Endothelial cell of umbilical vein (primary cell): Measurements from ENCODE around the gene JAML. TPM values are rescaled to one million over a fixed set of nuclear protein-coding genes. Genes with fewer than 3 reads are reported as not detected.

Experiments used
- BruUV-seq: library from RNA; stranded (reverse); fragments of 400-500 nt; replicated peaks from 2 replicates; lab custom pipeline; 2021; lab: Mats Ljungman, UMichigan
- CTCF ChIA-PET: fragments of 300-600, 350-600 bp; sonication (Branson Sonifier 250); formaldehyde crosslinking; loops from one replicate; lab custom pipeline; 2021; ENCODE audit warnings: antibody characterized with exemption, inconsistent platforms; lab: Charles Lee
- POLR2A ChIA-PET: fragments of 300-600, 350-600 bp; sonication (Branson Sonifier 250); formaldehyde crosslinking; loops from one replicate; lab custom pipeline; 2021; ENCODE audit warnings: antibody characterized with exemption, inconsistent platforms; lab: Charles Lee
- DNase-seq: peaks from one replicate; pipeline ENCODE4 v3.0.0-alpha.2; 2011; ENCODE audit warnings: low read depth, low spot score
- FAIRE-seq: peaks from 2 replicates; lab custom pipeline; 2011; peaks lifted over from hg19 to GRCh38; lab: Jason Lieb, UNC
- H2AFZ ChIP-seq: 2 replicates; pipeline ENCODE4 v1.6.0; 2012; ENCODE audit warnings: low read depth, low read length, control low read depth, inconsistent platforms
- H3K27ac ChIP-seq: 2 replicates; pipeline ENCODE4 v1.5.1; 2011; ENCODE audit warnings: low read depth, mild to moderate bottlenecking, control low read depth, low read length, moderate library complexity; ENCODE audit not compliant: insufficient read depth
- H3K27me3 ChIP-seq, 2 experiments: 2 replicates each; pipeline versions ENCODE4 v1.6.0 to v1.6.1; 2011; ENCODE audit warnings: low read length in 2 of 2, mixed read lengths in 1 of 2; ENCODE audit not compliant: control insufficient read depth in 2 of 2, insufficient read depth in 2 of 2
- H3K36me3 ChIP-seq, 2 experiments: 2 replicates in 1 of 2; 3 replicates in 1 of 2; pipeline ENCODE4 v1.5.1; 2011; ENCODE audit warnings: low read length in 2 of 2, mild to moderate bottlenecking in 1 of 2, moderate library complexity in 1 of 2; ENCODE audit not compliant: control insufficient read depth in 2 of 2, insufficient read depth in 2 of 2; ENCODE audit errors: extremely low read depth in 1 of 2
- H3K4me1 ChIP-seq: 3 replicates; pipeline ENCODE4 v1.5.1; 2011; ENCODE audit warnings: mild to moderate bottlenecking, low read length; ENCODE audit not compliant: control insufficient read depth, insufficient read depth; ENCODE audit errors: extremely low read depth
- H3K4me2 ChIP-seq: 2 replicates; pipeline ENCODE4 v1.6.1; 2011; ENCODE audit warnings: low read length, control low read depth, mixed read lengths; ENCODE audit not compliant: insufficient read depth
- H3K4me3 ChIP-seq, 3 experiments: fragments of 200-600 bp in 1 of 3; sonication (generic), shearing (Covaris generic) in 1 of 3; replicated peaks in 1 of 3; 2 replicates each; pipeline ENCODE4 v1.5.1; 2011 to 2016; ENCODE audit warnings: control low read depth in 3 of 3, low read length in 3 of 3, mild to moderate bottlenecking in 2 of 3, inconsistent platforms in 1 of 3, low read depth in 1 of 3, moderate library complexity in 1 of 3; ENCODE audit not compliant: insufficient read depth in 1 of 3
- H3K79me2 ChIP-seq: 2 replicates; pipeline ENCODE4 v1.6.0; 2012; ENCODE audit warnings: low read length, inconsistent platforms; ENCODE audit not compliant: control insufficient read depth, insufficient read depth
- H3K9ac ChIP-seq: replicated peaks from 2 replicates; pipeline ENCODE3; 2011; ENCODE audit warnings: low read length, control low read depth; ENCODE audit not compliant: insufficient read depth; ENCODE audit errors: extremely low read depth
- H3K9me1 ChIP-seq: replicated peaks from 3 replicates; pipeline ENCODE4 v1.6.0; 2011; ENCODE audit warnings: mild to moderate bottlenecking, low read length; ENCODE audit not compliant: control insufficient read depth, insufficient read depth; ENCODE audit errors: extremely low read depth
- H3K9me3 ChIP-seq: replicated peaks from 2 replicates; pipeline ENCODE4 v1.5.1; 2012; ENCODE audit warnings: low read length, inconsistent platforms; ENCODE audit not compliant: control insufficient read depth, insufficient read depth
- H4K20me1 ChIP-seq: replicated peaks from 2 replicates; pipeline ENCODE3; 2011; ENCODE audit warnings: mild to moderate bottlenecking, low read length; ENCODE audit not compliant: control insufficient read depth, insufficient read depth; ENCODE audit errors: extremely low read depth
- CTCF ChIP-seq, 2 donors: IDR thresholded peaks; 1 replicate in 1 of 2; 2 replicates in 1 of 2; pipeline ENCODE4 v1.5.1; 2011; ENCODE audit warnings: low read length in 2 of 2, mild to moderate bottlenecking in 2 of 2, moderate library complexity in 2 of 2, control low read depth in 1 of 2, inconsistent platforms in 1 of 2, low read depth in 1 of 2; ENCODE audit not compliant: insufficient read depth in 1 of 2; ENCODE audit errors: extremely low read depth in 1 of 2
- EZH2 ChIP-seq: IDR thresholded peaks from 2 replicates; pipeline ENCODE4 v1.6.1; 2012; ENCODE audit warnings: borderline replicate concordance, low read depth, mild to moderate bottlenecking, moderate library complexity, low read length, inconsistent platforms; ENCODE audit not compliant: severe bottlenecking
- FOS ChIP-seq: IDR thresholded peaks from 2 replicates; pipeline ENCODE4 v1.6.1; 2011; ENCODE audit warnings: mild to moderate bottlenecking, low read length, moderate library complexity, borderline replicate concordance; ENCODE audit not compliant: insufficient read depth
- GATA2 ChIP-seq: IDR thresholded peaks from 2 replicates; pipeline ENCODE4 v1.7.0; 2011; ENCODE audit warnings: low read depth, mild to moderate bottlenecking, moderate library complexity, mixed read lengths, low read length; ENCODE audit not compliant: insufficient read length, insufficient read depth
- JUN ChIP-seq: IDR thresholded peaks from 2 replicates; pipeline ENCODE4 v1.6.1; 2011; ENCODE audit warnings: borderline replicate concordance, low read depth; ENCODE audit not compliant: insufficient read length, insufficient read depth
- MAX ChIP-seq: IDR thresholded peaks from 2 replicates; pipeline ENCODE4 v1.6.1; 2011; ENCODE audit not compliant: insufficient read depth, insufficient read length
- MYC ChIP-seq: IDR thresholded peaks from one replicate; pipeline ENCODE4 v1.6.1; 2011; ENCODE audit warnings: mild to moderate bottlenecking, low read depth, low read length
- POLR2A ChIP-seq: IDR thresholded peaks from 2 replicates; pipeline ENCODE4 v1.6.1; 2012; ENCODE audit warnings: low read depth, mild to moderate bottlenecking, control low read depth, low read length
- POLR2AphosphoS5 ChIP-seq: IDR thresholded peaks from 2 replicates; pipeline ENCODE4 v1.6.1; 2012; ENCODE audit warnings: low read depth, mild to moderate bottlenecking, control low read depth, low read length, moderate library complexity; ENCODE audit not compliant: insufficient read depth
- dilution Hi-C: fragments of 300-500 bp; cut with MboI; formaldehyde crosslinking; loops from one replicate; pipeline ENCODE4 v1.15.0; 2019; ENCODE audit warnings: low sequenced_read_pairs; ENCODE audit not compliant: extremely low pct_ligation_motif_present
- intact Hi-C: fragments of 100-400 bp; cut with micrococcal nuclease; formaldehyde crosslinking; loops from one replicate; pipeline ENCODE4 v1.10.0; 2022
- polyA plus RNA-seq, 4 experiments: library from polyadenylated mRNA; depleted of rRNA in 3 of 4; stranded (reverse) in 3 of 4; unstranded in 1 of 4; fragments of >200 nt; gene quantifications; 2 replicates each; pipeline versions ENCODE4 v1.2.1 to v1.2.3, GENCODE V29; 2011 to 2012; ENCODE audit warnings: missing spikeins in 1 of 4
- total RNA-seq: library from RNA; stranded (reverse); gene quantifications from 2 replicates; pipeline ENCODE4 v1.2.3, GENCODE V29; 2021

Gene JAML
- total and polyA plus RNA-seq, 2 donors (not counting 3 experiments of a cell fraction or from before 2014, with no cell fraction given), result 0.04 to 0.35 TPM

DNA sequence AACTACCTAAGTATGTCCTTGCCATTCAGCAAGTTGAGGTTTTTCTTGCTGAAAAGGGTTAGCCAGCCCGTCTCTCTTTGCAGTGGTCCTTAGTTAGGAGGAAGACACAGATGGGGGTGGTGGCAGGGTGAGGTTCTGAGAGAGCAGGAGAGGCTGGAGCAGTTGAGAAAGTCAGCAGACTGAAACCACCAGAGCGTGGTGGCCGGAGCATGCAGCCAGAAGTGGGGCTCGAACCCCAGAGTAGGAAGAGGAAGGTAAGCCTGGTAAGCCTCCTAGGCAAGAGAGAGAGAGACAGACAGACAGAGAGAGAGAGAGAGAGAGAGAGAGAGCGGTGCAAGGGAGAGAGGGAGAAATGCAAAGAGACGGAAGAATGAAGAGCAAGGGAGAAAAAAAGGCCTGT, 63.0 kb downstream of the JAML start:
- Histone ChIP-seq H3K9me3 (no peaks in the 10 kb centered on the region), H3K79me2 (no peaks in the 10 kb centered on the region), H3K9ac (no peak overlapping the region), H3K9me1 (no peaks in the 10 kb centered on the region), H3K36me3 (no peaks in the 10 kb centered on the region), H4K20me1 (no peaks in the 10 kb centered on the region), H3K4me2 (no peak overlapping the region), H3K27me3 (peaks cover 28 to 41% of the 10 kb centered on the region in 2 experiments), H3K4me1 (no peaks in the 10 kb centered on the region), H2AFZ (no peak overlapping the region), H3K27ac (no peak overlapping the region), H3K4me3 (no peak overlapping the region)
- BruUV-seq, result no TSS peak
- no peak for FAIRE-seq
- dilution Hi-C loops (no loop called here), intact Hi-C loops (no loop called here)
- POLR2A ChIA-PET, result no interaction called here
- no peak for TF ChIP-seq POLR2A
- TF ChIP-seq POLR2AphosphoS5, result no peak
- no peak for TF ChIP-seq EZH2
- TF ChIP-seq GATA2, result no peak
- TF ChIP-seq CTCF (IDR thresholded peaks at IDR 0.05; ENCODE audit: extremely low read depth in 1 of 2, insufficient read depth in 1 of 2, low read depth in 1 of 2, low read length in 2 of 2), result no peak
- no peak for TF ChIP-seq FOS
- no peak for TF ChIP-seq MYC
- no peak for TF ChIP-seq JUN
- TF ChIP-seq MAX, result no peak
- CTCF ChIA-PET, result no interaction called here
- no peak for DNase-seq
